HL-60 (cell line): ENCODE data around the gene STATH.

Experiments
- CTCF ChIP-seq: IDR thresholded peaks from one replicate; pipeline ENCODE4 v1.5.1; 2011; ENCODE audit warnings: low read length, control low read depth, inconsistent platforms; ENCODE audit not compliant: insufficient read depth
- GABPA ChIP-seq: IDR thresholded peaks from 2 replicates; pipeline ENCODE4 v1.6.1; 2012; ENCODE audit warnings: low read depth
- REST ChIP-seq: IDR thresholded peaks from 2 replicates; pipeline ENCODE4 v1.6.1; 2012; ENCODE audit warnings: low read depth; ENCODE audit not compliant: insufficient replicate concordance

- TF ChIP-seq CTCF (no peak), REST (no peak), GABPA (no peak)
These were observed 6.7 kb downstream of the STATH start for GRCh38 chr4:70002507-70002906.
